Stromal cell of bone marrow (primary cell): ENCODE data around the gene NFIB.

Source experiments
- DNase-seq: peaks from one replicate; pipeline ENCODE4 v3.0.0-alpha.2; 2012; ENCODE audit warnings: low read depth

Gene NFIB

DNA sequence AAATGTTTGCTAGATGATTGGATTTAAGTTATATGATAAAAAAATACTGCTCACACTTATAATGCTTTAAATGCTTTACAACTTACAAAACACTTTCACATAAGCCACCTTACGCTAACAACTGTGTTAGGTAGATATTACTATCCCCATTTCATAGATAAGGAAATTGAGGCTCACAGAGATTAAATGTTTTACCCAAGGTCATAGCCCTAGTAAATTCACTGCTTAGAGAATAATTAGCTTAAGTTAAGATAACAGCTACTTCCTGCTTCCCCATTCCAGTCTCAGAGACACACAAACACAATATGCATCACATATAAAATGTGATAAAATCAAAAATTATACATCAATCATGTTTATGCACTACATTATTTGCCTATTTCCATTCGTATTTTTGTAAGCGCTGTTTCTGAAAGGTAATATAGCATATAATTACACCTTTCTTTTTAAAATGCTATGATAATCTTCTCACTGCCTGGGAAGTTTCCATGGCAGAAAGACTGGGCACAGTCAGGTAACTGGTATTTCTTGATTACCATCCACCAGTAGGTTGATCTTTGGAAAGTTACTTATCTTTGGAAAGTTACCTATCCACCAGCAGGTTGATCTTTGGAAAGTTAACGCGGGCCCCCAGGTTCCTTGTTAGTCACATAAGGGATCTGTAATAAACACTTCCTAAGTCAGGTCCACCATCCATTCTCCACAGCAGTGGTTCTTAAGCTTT, 101.1 kb downstream of the NFIB start:
- DNase-seq: no peak

DNA sequence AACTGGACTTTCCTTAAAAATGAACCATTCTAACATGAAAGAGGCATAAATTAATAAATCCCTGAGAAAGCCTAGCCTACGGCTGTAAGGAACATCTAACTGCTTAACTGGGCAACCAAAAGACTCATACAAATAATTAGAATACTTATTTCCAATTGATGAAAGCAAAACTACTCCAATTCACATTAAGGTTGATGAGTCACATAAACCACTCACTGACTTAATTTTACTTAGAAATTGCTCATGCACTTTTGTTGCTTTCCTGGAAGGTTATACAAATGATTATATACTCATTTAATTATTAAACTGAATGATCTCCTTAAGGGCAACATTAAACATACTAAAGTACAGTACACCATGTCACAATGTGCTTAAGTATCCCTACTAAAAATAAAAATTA, 101.9 kb downstream of the NFIB start:
- no peak for DNase-seq

DNA sequence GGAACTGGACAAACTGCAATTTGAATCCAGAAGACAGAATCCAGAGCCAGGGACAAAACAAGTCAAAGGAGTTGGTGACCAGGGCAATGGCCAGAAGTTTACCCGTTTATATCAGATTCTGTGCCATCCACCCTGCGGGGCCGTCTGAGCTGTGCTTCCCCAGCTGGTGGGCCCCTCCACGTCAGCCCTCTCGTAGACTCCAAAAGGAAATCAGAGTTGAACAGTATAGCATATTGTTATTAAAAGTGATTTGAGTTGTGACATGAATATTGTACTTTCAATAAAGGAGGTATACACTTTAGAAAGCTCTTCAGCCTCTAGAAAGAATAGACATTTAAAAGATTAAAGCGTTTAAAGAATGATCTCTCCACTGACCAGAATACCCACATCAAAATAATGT, 102.4 kb downstream of the NFIB start:
- no peak for DNase-seq

DNA sequence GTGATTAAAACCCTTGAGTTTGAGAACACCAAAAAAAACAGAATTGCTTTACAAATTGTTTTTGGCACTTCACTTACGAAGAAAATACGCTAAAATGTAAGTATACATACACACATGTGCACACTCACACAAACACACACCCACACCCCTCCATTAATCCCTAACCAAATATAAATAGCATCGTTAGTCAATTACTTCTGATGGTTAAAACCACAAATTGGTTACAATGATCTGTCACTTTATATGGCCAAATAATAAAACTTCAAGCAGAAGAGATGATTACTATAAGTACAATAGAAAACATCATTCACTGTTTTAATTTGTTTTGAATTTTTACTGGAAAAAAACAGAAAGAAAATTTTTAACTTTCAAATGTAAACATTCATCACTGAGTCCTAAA, 103.5 kb downstream of the NFIB start:
- no peak for DNase-seq

DNA sequence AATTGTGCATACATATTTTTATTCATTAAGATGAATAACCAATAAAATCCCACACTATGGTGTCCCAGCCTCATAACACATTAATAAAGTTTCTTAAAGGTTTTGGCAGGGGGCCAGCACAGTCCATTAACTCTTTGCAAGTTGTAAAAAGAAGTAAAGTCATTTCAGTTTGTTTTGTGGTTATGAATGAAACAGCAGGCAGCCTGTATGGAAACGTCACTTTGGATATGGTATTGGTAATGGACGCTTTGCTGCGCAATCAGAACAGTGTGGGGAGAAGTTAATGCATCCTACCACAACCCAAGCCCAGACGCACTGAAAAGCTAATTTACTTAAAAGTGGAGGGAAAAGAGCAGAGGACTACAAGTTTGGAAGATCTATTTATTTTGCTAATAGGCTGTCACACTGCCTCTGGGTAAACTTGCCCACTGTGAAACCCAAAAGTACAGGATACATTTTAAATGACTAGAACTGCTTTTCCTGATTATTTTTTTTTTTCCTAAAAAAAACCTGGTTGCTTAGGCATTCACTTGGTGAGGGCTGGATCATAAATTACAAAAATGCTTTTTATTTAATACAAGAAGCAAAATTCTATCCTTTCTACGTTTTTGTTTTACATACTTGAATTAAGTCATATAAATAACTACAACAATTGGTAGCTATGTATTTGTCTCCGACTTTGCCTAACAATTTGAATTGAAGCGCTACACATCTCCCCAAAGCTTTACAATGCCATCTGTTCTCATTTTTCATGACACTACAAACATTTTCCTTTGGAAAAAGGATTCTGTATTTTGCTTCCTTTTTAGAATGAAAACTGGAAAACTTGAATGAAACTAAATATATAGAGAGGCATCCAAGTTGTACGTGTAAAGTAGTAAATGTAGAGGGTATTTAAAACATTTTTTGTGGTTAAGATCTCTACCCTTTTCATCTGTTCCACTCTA, 104.3 kb downstream of the NFIB start:
- no peak for DNase-seq

DNA sequence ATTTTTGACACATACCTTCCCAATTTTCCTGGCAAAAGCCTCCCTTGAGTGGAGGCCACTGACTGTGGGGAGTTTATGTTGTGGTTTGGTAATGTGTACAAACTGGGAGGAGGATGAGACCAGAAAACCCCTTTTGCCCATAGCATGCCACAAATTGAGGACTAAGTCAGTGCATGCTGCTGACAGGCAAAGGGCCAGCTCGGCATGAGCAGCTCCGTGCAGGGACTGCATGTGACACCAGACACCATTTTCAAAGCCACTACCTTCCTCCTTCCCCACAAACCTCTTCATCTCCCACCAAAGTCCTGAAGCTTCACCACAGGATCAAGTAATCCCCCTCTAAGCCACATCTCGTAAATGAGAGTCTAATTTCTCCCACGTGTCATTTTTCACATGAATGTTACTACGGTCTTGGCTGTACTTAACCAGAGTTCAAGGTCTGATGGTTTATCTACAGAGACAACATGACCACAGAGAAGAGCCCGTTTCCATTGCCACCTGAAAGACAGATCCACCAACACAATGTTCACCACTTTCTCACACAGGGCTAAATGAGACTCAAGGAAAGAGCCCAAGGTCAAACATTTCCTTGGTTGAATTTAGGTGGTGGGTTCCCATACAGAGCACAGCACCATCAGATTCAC, 106.5 kb downstream of the NFIB start:
- DNase-seq: no peak

DNA sequence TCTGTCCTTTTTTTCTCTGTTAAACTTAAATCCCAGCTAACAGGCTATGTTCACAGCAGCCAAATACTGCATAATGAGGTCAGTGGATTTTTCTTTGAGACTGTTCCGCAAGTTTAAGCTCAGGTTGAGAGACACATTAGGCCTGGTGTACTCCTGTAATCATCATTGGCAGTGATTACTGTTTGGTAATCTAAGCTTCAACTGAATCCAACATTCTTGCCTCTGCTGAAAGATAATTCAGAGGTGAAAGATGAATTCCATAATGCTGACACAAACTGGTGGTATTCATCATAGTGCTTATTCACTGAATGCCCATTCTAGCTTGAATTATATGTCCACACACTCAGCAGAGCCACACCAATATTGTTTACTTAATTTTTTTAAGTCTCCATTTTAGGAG, 108.5 kb downstream of the NFIB start:
- no peak for DNase-seq

DNA sequence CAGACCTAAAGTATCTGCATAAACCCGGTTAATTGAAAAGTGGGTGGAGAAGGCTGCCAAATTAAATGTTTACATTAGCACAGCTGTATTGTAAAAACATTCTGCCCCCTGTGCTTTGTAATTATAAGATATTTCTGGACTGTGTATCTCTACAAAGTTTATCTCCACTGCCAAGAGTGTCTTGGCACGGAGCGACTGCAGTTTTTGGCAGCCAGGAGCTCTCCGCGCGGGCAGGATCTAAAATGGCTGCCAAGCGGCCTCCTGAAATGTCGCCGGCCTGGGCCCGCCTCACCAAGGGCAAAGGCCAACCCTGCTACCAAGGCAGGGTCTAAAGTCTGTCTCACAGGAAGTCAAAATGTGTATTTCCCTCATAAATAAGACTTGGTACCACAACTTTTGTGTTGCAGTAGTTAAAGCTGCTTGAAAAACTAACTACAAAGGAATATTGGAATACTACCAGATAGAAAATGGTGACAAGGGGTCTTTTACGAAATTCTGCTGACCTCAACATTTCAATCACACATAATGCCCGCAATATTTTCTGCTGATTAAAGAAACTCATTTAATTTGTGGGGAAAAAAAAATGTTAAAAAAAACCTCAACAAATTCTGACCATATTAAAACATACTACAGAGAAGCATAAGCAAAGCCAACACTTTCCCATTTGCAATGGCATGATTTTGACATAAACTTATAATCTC, 110.4 kb downstream of the NFIB start:
- no peak for DNase-seq

DNA sequence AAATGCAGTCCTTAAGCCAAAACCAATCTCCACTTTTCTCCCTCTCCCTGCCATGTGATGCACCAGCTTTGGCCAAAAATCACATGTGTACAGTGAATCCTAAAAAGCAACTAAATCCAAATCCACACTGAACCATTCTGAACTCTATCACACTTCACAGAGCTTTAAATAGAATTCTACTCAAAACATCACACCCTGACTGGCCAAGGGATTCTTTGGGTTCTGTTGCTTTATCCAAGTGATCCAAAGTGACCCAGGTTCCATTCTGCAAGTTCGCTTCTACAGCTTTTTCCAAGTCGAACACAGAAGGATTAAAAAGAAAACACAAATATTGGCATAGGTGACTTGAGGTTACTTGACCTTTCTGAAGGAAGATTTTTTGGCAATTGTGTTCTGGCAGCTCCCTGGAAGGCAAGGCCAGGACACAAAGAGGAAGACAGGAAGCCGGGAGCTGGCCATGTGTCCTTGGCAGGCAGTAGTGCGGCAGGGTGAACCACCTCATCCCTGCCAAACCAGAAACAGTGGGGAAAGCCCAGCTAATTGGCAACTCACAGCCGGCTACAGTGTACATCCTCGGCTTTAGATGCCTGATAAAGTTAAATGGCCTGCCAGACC, 115.0 kb downstream of the NFIB start:
- no peak for DNase-seq

DNA sequence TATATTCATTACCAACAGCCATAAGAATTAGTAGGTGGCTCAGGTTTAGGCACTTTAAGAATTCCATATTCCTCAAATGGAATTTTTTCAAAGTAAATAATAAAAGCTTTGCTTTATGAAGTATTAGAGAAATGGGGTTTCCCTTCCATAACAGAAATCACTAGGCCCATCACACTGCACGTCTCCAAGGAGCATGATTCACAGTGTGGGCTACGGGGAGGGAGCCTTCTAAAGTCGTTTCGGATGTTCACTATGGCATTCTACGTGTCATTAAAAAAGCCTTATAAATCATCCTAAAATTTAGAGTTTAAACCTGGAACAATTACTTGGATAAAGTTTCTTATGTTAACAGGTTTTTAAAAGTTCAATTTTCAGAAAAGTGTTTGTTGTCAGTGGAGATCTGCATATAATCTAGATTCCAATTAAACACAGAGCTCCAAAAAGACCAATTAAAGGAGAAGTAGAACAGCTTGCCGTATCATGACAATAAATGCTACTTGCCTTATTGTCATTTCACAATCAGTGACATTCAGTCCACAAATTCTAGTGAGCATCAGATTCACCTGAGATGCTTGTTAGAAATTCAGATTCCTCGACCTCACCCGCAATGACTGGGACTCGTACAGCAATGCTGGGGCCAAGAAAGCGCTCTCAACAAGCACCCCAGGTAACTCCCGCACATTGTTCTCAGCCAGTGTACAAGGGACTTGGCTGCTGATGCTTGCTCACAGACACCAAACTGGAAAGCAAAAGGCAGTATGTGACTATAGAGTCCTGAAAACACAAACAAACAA, 115.7 kb downstream of the NFIB start:
- peak; percentile 60 for DNase-seq

DNA sequence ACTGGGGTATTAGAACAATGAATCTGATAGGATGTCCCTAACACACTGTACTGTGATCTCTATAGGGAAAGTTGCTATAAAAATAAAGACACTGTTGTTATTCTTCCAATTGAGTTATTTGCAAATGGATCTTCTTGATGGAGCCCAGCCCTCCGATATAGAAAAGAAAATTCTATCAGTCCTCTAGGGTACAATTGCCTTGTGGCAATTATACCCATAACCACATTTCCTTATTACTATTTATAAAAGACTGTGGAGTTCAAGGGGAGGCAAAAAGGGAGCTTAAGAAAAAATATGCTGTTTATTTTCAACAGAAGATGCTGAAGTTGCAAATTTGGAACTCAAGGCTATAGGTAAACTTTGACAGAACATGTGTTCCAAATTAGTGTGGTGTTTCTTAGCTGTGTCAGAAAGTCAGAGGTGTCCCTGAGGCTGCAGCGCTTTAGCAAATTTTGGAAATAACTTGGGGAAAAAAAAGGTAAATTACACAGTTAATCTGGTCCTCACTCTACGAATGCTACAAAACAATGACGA, 116.5 kb downstream of the NFIB start:
- no peak for DNase-seq

DNA sequence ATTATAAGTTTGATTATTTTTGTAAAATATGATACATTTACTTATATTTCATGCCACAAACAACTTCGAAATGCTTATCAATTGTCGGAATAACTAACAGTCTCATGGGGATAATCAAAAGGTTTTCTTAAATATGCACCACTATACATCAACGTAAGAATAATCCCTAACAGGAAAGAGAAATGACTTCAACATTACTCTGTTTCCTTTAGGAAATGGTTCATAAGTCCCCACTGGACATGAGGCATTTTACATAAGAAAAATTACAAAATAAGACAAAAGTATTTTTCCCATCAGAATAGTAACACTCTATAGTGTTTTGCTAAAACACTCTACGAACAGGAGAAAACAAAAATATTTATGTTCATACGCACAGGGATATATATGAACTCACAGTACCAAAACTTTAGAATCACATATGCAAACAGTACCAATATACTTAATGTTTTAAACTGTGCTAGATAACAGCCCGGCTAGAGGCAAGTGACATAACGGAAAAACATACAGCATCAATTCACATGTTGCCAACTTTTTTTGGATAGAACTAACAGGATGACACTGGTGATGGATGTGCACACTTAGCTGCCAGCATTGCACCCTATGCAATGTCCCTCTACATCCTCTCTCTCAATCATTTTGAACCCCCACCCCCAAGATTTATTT, 120.5 kb downstream of the NFIB start:
- DNase-seq: no peak

DNA sequence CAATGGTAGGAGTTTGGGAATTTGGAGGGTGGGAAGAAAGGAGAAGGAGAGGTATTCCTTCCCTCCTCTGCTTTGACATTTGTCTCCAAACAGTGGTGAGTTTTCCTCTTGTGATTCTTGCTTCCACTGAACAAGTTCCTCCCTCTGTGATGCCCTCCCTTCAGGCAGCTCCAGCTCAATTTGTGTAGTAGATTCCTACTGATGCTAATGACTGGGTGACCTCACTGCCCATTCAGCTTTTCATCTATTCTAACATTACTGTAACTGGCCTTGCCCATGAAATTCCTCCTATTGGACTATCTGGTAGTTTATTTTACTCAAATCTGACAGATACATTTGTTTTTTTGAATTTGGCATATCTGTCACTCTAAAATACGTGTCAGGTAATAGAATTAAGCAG, 121.4 kb downstream of the NFIB start:
- DNase-seq: no peak

DNA sequence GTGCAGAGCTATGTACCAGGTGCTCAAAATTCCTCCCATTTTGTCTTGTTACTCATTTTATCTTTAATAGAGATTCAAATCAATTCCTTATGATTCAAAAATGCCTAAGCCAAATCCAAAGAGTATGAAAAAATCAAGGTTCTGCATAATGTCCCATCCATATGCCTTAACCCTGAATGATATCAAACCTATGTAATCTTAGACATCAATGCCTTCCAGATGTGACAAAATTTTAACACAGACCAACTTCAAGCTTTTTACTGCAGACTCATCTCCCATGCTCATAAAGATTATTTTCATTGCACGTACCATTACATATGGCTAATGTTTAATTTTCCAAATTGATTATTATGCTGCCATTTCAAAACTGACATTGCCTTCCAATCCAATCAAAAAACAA, 122.4 kb downstream of the NFIB start:
- no peak for DNase-seq

DNA sequence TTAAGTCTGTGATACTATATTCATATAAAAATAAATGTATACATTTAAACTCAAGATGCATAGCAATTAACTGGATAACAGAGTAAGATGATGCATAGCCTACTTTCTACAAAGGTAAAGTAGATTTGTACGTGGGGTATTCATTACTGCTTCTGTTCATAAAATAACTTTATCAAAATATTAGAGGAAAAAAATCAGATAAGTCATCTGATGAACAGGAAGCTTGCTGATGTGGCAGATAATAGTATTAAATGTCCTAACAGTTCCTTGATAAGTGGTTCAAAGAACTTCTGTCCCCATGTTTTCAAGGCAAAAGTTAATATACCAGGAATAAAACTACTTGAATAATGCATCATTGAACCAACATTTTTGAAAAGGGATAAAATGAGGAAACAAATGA, 123.7 kb downstream of the NFIB start:
- no peak for DNase-seq

DNA sequence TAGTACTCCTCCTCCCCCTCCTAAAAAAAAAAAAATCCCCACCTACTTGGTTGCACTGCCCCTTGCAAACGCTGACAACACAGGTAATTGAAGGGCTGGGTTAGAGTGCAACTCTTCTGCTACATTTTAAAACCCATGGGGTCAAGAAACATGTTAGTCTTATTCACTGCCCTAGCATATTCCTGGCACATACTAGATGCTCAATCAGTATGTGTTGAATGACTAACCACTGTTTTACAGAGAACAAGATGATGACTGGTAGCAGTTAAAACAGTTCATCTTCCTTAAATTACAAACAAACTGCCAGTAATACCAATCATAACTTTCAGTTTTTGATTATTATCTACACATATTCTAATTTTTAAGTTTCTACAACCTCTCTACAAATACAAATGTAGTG, 124.4 kb downstream of the NFIB start:
- DNase-seq: no peak

DNA sequence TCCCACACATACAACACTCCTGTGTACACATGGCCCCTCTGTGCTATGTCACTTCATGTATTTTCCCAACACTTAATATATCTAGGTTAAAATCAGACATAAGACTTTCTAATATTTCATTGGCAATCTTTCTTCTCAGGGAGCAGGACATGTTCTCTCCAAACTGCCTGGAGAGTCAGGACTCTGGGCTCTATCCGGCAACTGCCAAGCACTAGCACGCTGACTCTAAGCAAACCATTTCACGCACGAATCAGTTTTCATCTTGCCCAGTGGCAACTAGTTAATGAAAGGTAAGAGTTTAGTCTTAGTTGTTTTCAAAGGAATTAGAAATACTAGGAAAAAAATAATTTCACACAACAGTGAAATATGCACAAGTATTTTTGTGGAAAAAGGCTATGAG, 124.8 kb downstream of the NFIB start:
- DNase-seq: no peak

DNA sequence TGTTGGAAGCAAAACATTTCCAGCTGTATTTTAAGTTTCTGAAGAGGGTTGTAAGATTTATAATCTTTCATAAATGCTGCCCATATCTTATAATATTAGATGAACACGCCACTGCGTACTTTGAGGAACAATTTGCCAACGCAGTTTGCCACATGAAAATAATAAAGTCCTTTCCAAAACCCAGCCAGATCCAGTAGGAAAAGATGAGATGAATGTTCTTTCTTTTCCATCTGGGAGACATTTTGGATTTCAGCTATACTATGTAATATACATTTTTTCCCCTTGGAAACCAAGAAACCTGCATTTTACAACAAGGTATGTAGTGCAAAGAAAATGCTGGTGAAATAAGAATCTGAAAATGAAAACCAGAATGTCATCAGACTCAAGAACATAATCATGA, 125.4 kb downstream of the NFIB start:
- DNase-seq: no peak

DNA sequence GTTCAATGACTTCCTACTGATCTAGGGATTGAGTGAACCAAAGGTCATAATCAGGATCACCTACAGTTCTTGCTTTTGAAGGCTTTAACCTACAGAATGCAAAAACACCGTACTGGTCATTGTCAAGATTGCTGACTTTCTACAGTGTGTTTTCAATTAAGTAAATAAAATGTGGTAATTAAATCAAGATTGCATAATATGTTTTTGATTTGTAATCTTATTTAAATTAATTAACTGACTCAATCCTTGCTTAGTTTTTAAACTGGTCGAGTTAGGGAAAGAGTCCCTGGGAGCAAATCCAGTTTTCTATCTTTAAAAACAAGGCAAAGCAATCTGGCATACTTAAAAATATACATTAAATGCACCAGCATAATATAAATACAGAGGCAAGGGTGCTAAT, 125.9 kb downstream of the NFIB start:
- DNase-seq: no peak

DNA sequence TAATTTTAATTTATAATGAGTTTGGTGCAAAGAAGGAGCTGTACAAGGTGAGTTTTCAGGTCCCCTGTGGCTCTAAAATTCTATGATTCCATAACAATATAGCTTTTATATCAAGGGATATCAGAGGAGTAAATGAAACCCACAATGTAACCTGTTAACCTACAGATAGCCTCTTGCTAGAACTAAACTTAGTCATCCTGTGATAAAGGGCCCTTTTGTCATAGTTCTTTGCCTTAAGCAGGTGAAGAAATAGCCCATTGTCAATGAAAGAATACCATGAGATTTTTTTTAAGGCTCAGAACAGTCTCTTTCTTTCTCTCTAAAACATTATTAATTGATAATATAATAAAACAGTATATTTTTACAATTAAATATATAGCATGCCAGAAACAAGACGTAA, 127.8 kb downstream of the NFIB start:
- DNase-seq: no peak
